Measurements from ENCODE around the gene PKNOX2.

The PKNOX2 gene

GRCh38 chr11:125164091-125164421 is 495 bp upstream of the PKNOX2 start:
- no peaks in the 10 kb centered on the region for H3K36me3 ChIP-seq
- no peak overlapping the region for H3K9ac ChIP-seq
- H3K4me3 ChIP-seq, result no peak overlapping the region
- H3K4me1 ChIP-seq, result peaks cover 17% of the 10 kb centered on the region
- no peaks in the 10 kb centered on the region for H3K9me3 ChIP-seq
- H3K4me2 ChIP-seq, result peak overlapping the region; percentile 98; the same call in 1 of the 2 replicates
- H3K27me3 ChIP-seq, result peaks cover 91% of the 10 kb centered on the region
- no peak overlapping the region for H3K27ac ChIP-seq
- H4K20me1 ChIP-seq, result peaks cover 40% of the 10 kb centered on the region
- no peak for TF ChIP-seq Cebpa-rat (IDR thresholded peaks at IDR 0.05)

- Histone ChIP-seq H3K4me2 (peak overlapping the region; percentile 98), H3K9me3 (no peaks in the 10 kb centered on the region), H3K9ac (0 out of 2 replicates have a peak overlapping the region, but pooled peaks have one; percentile 17), H3K4me1 (peaks cover 17% of the 10 kb centered on the region), H3K36me3 (no peaks in the 10 kb centered on the region), H4K20me1 (peaks cover 40% of the 10 kb centered on the region), H3K27ac (no peak overlapping the region), H3K4me3 (peak overlapping the region; percentile 69), H3K27me3 (peaks cover 97% of the 10 kb centered on the region)
- no peak for TF ChIP-seq Cebpa-rat (IDR thresholded peaks at IDR 0.05)
Observed at GRCh38 chr11:125165111-125165842, 726 bp downstream of the PKNOX2 start.

- no peaks in the 10 kb centered on the region for H3K9me3 ChIP-seq
- peaks cover 89% of the 10 kb centered on the region for H3K27me3 ChIP-seq
- no peak overlapping the region for H3K27ac ChIP-seq
- peaks cover 17% of the 10 kb centered on the region for H3K4me1 ChIP-seq
- H3K4me2 ChIP-seq, result peak overlapping the region; percentile 98
- peak overlapping the region; percentile 69 for H3K4me3 ChIP-seq
- peaks cover 40% of the 10 kb centered on the region for H4K20me1 ChIP-seq
- H3K36me3 ChIP-seq, result no peaks in the 10 kb centered on the region
- no peak overlapping the region for H3K9ac ChIP-seq
- TF ChIP-seq Cebpa-rat (IDR thresholded peaks at IDR 0.05), result no peak
Observed at GRCh38 chr11:125165843-125166763, 1.6 kb downstream of the PKNOX2 start.

- peaks cover 17% of the 10 kb centered on the region for H3K4me1 ChIP-seq
- no peak overlapping the region for H3K4me2 ChIP-seq
- H3K9me3 ChIP-seq, result no peaks in the 10 kb centered on the region
- H3K9ac ChIP-seq, result no peak overlapping the region
- H3K4me3 ChIP-seq, result no peak overlapping the region
- peaks cover 40% of the 10 kb centered on the region for H4K20me1 ChIP-seq
- no peak for TF ChIP-seq Cebpa-rat (IDR thresholded peaks at IDR 0.05)
- peaks cover 83% of the 10 kb centered on the region for H3K27me3 ChIP-seq
- no peaks in the 10 kb centered on the region for H3K36me3 ChIP-seq
- no peak overlapping the region for H3K27ac ChIP-seq
Observed at GRCh38 chr11:125166764-125167291, 2.3 kb downstream of the PKNOX2 start.

- no peaks in the 10 kb centered on the region for H3K9me3 ChIP-seq
- H3K4me1 ChIP-seq, result peaks cover 17% of the 10 kb centered on the region
- H3K27ac ChIP-seq, result no peak overlapping the region
- peaks cover 80% of the 10 kb centered on the region for H3K27me3 ChIP-seq
- peaks cover 40% of the 10 kb centered on the region for H4K20me1 ChIP-seq
- H3K4me3 ChIP-seq, result no peak overlapping the region
- no peaks in the 10 kb centered on the region for H3K36me3 ChIP-seq
- no peak for TF ChIP-seq Cebpa-rat (IDR thresholded peaks at IDR 0.05)
- no peak overlapping the region for H3K4me2 ChIP-seq
- no peak overlapping the region for H3K9ac ChIP-seq
Observed at GRCh38 chr11:125167292-125167953, 2.9 kb downstream of the PKNOX2 start.

DNA sequence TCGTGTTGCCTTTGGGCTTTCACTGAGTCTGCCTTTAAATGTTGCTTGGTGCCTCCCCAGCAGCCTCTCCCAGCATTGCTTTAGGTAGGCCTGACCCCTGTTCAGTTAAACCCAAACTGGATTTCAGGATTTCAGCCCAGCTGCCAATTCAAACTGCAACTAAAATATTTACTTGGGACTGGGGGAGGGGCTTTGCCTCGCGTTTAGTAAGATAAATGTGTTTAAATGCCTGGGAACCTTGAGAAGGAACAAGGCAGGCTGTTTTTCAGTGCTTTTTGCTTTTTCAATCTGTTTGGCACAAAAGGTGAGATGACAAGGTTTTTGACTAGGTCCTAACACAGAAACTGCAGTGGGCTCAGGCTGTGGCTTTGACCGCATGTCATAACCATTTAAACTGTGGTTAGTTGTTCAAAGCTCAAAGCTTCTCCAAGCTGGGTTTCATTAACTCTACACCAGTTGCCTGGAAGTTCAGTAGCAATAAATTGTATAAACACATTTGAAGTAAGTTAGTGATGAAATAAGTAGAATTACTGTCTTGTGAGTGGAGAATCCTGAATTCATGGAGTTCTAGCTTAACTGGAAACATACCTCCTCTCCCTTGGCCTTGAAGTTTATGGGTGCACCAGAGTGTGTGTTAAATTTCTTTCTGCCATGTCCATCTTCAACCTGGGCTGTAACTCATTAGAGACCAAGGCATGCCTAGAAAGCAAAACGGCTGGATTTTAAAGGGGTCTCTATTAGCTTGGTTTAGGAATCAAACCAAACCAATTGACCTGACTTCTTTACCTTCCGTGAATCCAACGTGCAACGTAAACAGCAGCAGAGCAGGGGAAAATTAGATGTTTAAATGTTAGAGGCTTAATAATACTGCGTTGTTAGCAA is 3.6 kb downstream of the PKNOX2 start:
- H3K4me1 ChIP-seq, result peaks cover 17% of the 10 kb centered on the region
- no peaks in the 10 kb centered on the region for H3K36me3 ChIP-seq
- no peak overlapping the region for H3K4me2 ChIP-seq
- H3K9ac ChIP-seq, result no peak overlapping the region
- H3K9me3 ChIP-seq, result no peaks in the 10 kb centered on the region
- no peak for TF ChIP-seq Cebpa-rat (IDR thresholded peaks at IDR 0.05)
- no peak overlapping the region for H3K4me3 ChIP-seq
- H3K27me3 ChIP-seq, result peaks cover 72% of the 10 kb centered on the region
- peaks cover 39% of the 10 kb centered on the region for H4K20me1 ChIP-seq
- no peak overlapping the region for H3K27ac ChIP-seq

DNA sequence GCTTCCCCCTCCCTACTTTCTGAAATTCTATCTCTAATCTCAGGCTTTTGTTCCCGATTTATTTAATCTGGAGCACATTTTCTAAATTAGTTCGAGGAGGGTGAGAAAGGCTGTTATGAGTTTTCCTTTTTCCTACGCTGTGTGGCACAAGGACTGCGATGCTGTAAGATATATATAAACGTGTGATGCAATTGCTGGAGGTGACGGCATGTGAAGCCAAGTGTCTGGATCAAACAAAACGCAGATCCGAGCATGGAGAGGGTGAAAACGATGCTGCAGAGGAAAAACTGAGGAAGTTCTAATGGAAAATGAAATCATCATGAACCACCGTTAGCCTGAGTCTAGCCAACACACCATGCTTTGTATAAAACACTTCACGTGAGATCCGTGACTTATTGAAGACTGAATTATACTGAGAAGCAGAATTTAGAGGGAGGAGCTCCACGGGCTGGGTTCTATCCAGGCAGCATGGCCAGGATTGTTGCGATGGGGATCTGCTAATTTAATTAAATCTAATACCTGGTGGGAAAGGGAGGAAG is 4.4 kb downstream of the PKNOX2 start:
- H3K9ac ChIP-seq, result no peak overlapping the region
- no peaks in the 10 kb centered on the region for H3K9me3 ChIP-seq
- H3K27me3 ChIP-seq, result peaks cover 64% of the 10 kb centered on the region
- H3K36me3 ChIP-seq, result no peaks in the 10 kb centered on the region
- H3K27ac ChIP-seq, result no peak overlapping the region
- peaks cover 20% of the 10 kb centered on the region for H3K4me1 ChIP-seq
- no peak for TF ChIP-seq Cebpa-rat (IDR thresholded peaks at IDR 0.05)
- no peak overlapping the region for H3K4me3 ChIP-seq
- H3K4me2 ChIP-seq, result no peak overlapping the region
- H4K20me1 ChIP-seq, result peaks cover 31% of the 10 kb centered on the region

GRCh38 chr11:125170001-125170509 is 5.5 kb downstream of the PKNOX2 start:
- Histone ChIP-seq H4K20me1 (peaks cover 24% of the 10 kb centered on the region), H3K9ac (no peak overlapping the region), H3K9me3 (no peaks in the 10 kb centered on the region), H3K4me3 (no peak overlapping the region), H3K4me1 (peaks cover 27% of the 10 kb centered on the region), H3K27ac (no peak overlapping the region), H3K4me2 (no peak overlapping the region), H3K36me3 (no peaks in the 10 kb centered on the region), H3K27me3 (peaks cover 54% of the 10 kb centered on the region)
- TF ChIP-seq Cebpa-rat (IDR thresholded peaks at IDR 0.05), result no peak

Data from BLaER1 (cell line).